HL-60 (cell line): ENCODE results near the gene RALGPS2.

ENCODE experiments used
- DNase-seq, 2 experiments: peaks; one replicate each; pipeline ENCODE4 v3.0.0-alpha.2; 2010 to 2020; ENCODE audit warnings: low read depth in 1 of 2, low spot score in 1 of 2
- H3K27ac ChIP-seq: fragments of 250-450 bp; sonication (Bioruptor Pico); replicated peaks from 2 replicates; pipeline ENCODE4 v1.5.1; 2020; ENCODE audit warnings: mild to moderate bottlenecking, moderate library complexity
- H3K27me3 ChIP-seq: fragments of 250-450 bp; sonication (Bioruptor Pico); 2 replicates; pipeline ENCODE4 v1.5.1; 2021; ENCODE audit warnings: mild to moderate bottlenecking, moderate library complexity; ENCODE audit not compliant: insufficient read depth, poor library complexity, severe bottlenecking
- H3K4me3 ChIP-seq: replicated peaks from 2 replicates; pipeline ENCODE4 v1.5.1; 2011; ENCODE audit warnings: mild to moderate bottlenecking, control low read depth, low read length; ENCODE audit not compliant: insufficient read depth
- GABPA ChIP-seq: IDR thresholded peaks from 2 replicates; pipeline ENCODE4 v1.6.1; 2012; ENCODE audit warnings: low read depth
- POLR2AphosphoS5 ChIP-seq: IDR thresholded peaks from 2 replicates; pipeline ENCODE4 v1.6.1; 2012; ENCODE audit warnings: low read depth
- SPI1 ChIP-seq: IDR thresholded peaks from 2 replicates; pipeline ENCODE4 v1.6.1; 2012; ENCODE audit warnings: low read depth, mild to moderate bottlenecking, borderline replicate concordance
- TF ChIP-seq, protein P1 (sequence below): IDR thresholded peaks from 2 replicates; pipeline ENCODE4 v1.6.1; 2012; ENCODE audit warnings: low read depth; ENCODE audit not compliant: insufficient replicate concordance
- TF ChIP-seq, protein P2 (sequence below): IDR thresholded peaks from one replicate; pipeline ENCODE4 v1.5.1; 2011; ENCODE audit warnings: low read length, control low read depth, inconsistent platforms; ENCODE audit not compliant: insufficient read depth

RALGPS2 gene

GRCh38 chr1:178714453-178714852 is 10.6 kb upstream of the RALGPS2 start:
- Histone ChIP-seq H3K4me3 (no peak overlapping the region), H3K27ac (no peak overlapping the region), H3K27me3 (no peaks in the 10 kb centered on the region)
- TF ChIP-seq SPI1 (no peak), POLR2AphosphoS5 (no peak), GABPA (no peak)
- TF ChIP-seq, protein P1, sequence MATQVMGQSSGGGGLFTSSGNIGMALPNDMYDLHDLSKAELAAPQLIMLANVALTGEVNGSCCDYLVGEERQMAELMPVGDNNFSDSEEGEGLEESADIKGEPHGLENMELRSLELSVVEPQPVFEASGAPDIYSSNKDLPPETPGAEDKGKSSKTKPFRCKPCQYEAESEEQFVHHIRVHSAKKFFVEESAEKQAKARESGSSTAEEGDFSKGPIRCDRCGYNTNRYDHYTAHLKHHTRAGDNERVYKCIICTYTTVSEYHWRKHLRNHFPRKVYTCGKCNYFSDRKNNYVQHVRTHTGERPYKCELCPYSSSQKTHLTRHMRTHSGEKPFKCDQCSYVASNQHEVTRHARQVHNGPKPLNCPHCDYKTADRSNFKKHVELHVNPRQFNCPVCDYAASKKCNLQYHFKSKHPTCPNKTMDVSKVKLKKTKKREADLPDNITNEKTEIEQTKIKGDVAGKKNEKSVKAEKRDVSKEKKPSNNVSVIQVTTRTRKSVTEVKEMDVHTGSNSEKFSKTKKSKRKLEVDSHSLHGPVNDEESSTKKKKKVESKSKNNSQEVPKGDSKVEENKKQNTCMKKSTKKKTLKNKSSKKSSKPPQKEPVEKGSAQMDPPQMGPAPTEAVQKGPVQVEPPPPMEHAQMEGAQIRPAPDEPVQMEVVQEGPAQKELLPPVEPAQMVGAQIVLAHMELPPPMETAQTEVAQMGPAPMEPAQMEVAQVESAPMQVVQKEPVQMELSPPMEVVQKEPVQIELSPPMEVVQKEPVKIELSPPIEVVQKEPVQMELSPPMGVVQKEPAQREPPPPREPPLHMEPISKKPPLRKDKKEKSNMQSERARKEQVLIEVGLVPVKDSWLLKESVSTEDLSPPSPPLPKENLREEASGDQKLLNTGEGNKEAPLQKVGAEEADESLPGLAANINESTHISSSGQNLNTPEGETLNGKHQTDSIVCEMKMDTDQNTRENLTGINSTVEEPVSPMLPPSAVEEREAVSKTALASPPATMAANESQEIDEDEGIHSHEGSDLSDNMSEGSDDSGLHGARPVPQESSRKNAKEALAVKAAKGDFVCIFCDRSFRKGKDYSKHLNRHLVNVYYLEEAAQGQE, result no peak
- TF ChIP-seq, protein P2, sequence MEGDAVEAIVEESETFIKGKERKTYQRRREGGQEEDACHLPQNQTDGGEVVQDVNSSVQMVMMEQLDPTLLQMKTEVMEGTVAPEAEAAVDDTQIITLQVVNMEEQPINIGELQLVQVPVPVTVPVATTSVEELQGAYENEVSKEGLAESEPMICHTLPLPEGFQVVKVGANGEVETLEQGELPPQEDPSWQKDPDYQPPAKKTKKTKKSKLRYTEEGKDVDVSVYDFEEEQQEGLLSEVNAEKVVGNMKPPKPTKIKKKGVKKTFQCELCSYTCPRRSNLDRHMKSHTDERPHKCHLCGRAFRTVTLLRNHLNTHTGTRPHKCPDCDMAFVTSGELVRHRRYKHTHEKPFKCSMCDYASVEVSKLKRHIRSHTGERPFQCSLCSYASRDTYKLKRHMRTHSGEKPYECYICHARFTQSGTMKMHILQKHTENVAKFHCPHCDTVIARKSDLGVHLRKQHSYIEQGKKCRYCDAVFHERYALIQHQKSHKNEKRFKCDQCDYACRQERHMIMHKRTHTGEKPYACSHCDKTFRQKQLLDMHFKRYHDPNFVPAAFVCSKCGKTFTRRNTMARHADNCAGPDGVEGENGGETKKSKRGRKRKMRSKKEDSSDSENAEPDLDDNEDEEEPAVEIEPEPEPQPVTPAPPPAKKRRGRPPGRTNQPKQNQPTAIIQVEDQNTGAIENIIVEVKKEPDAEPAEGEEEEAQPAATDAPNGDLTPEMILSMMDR, result no peak
- DNase-seq, result no peak

- Histone ChIP-seq H3K27me3 (no peaks in the 10 kb centered on the region), H3K27ac (no peak overlapping the region), H3K4me3 (no peak overlapping the region)
- TF ChIP-seq, protein P1, result no peak
- TF ChIP-seq, protein P2, result no peak
- no peak for TF ChIP-seq GABPA
- TF ChIP-seq POLR2AphosphoS5, result no peak
- no peak for TF ChIP-seq SPI1
- DNase-seq, result no peak
These were observed 8.9 kb upstream of the RALGPS2 start for GRCh38 chr1:178716111-178716510.

- H3K27me3 ChIP-seq, result no peaks in the 10 kb centered on the region
- H3K4me3 ChIP-seq, result no peak overlapping the region
- TF ChIP-seq POLR2AphosphoS5 (no peak), GABPA (no peak), SPI1 (no peak)
- TF ChIP-seq, protein P2, result no peak
- TF ChIP-seq, protein P1, result no peak
- no peak overlapping the region for H3K27ac ChIP-seq
- DNase-seq, result no peak
These were observed 6.5 kb upstream of the RALGPS2 start for GRCh38 chr1:178718520-178718919.
